Heart left ventricle (tissue), 13 donors: ENCODE measurements around the gene CTXND1.

Experiments
- CTCF ChIP-seq, 12 donors: fragments of 200-600 bp; sonication (generic) in 4 of 12; IDR thresholded peaks; one replicate each; pipeline versions ENCODE4 v1.5.0 to v1.8.0; 2018 to 2022; ENCODE audit warnings: antibody characterized with exemption in 12 of 12, mild to moderate bottlenecking in 5 of 12
- POLR2A ChIP-seq, 2 donors: fragments of 450-650 bp; IDR thresholded peaks; one replicate each; pipeline ENCODE4 v1.6.1; 2017; ENCODE audit warnings: antibody characterized with exemption in 2 of 2, mild to moderate bottlenecking in 2 of 2, moderate library complexity in 2 of 2
- donor health status: ischemic (EF 13 %, LVEDD 7.1; RV severe dilation, severe dysfunction).
- donor health status: DM: no; HTN: yes; CAD: no.
- donor health status: DM: no; HTN: no; CAD: no.
- donor health status: ischemic (EF 25% LVEDD 6.9; RV normal size, moderate dysfunction).
- donor health status: ischemic (EF 25% LVEDD 5.7; RV mildly dilated, moderate dysfunction).
- donor health status: ischemic (EF 35%, LVEDD 5.7; RV mildly dilated, moderate dysfunction).
- donor health status: nonischemic (EF 11% LVEDD 7.7; RV severe dilation, severe dysfunction).
- donor health status: DM: yes; HTN: yes; CAD: no.
- donor health status: PGD.
- donor health status: ischemic (EF 29% LVEDD 5.4; RV normal size, mild dysfunction).
- donor health status: nonischemic (EF 23%, LVEDD 6.1; RV moderate dilation, normal function).

- TF ChIP-seq CTCF (IDR thresholded peaks at IDR 0.05) (no peak), POLR2A (IDR thresholded peaks at IDR 0.05) (no peak)
These were observed 84.1 kb downstream of the CTXND1 start for GRCh38 chr15:80167936-80168335.
